ENCODE results near the gene INPP5K.
"Not testable (repeated sequence)": the region's sequence is repeated elsewhere in the genome, so short reads cannot be mapped to it uniquely, and the experiment has no call there.

Gene INPP5K

GRCh38 chr17:1452836-1453235 lies 63.6 kb downstream of the INPP5K start:
- TF ChIP-seq CTCF (IDR thresholded peaks at IDR 0.05; ENCODE audit: insufficient read depth, low read depth, low read length, missing control alignments) = no peak
- DNase-seq (ENCODE audit: low read depth) = no peak
- H3K4me3 ChIP-seq (ENCODE audit: low read length) = no peak overlapping the region

GRCh38 chr17:1450261-1450660 lies 66.2 kb downstream of the INPP5K start:
- not testable (repeated sequence) for H3K4me3 ChIP-seq (ENCODE audit: low read length); DNase-seq (ENCODE audit: low read depth)

GRCh38 chr17:1449412-1449967 lies 66.9 kb downstream of the INPP5K start:
- no peak for TF ChIP-seq CTCF (IDR thresholded peaks at IDR 0.05; ENCODE audit: insufficient read depth, low read depth, low read length, missing control alignments)
- DNase-seq (ENCODE audit: low read depth) = no peak
- H3K4me3 ChIP-seq (ENCODE audit: low read length) = no peak overlapping the region

- DNase-seq (ENCODE audit: low read depth) = no peak
- no peak for TF ChIP-seq CTCF (IDR thresholded peaks at IDR 0.05; ENCODE audit: insufficient read depth, low read depth, low read length, missing control alignments)
- no peak overlapping the region for H3K4me3 ChIP-seq (ENCODE audit: low read length)
Observed at GRCh38 chr17:1447052-1447451, 69.4 kb downstream of the INPP5K start.

- DNase-seq (ENCODE audit: low read depth) = no peak
- no peak overlapping the region for H3K4me3 ChIP-seq (ENCODE audit: low read length)
- no peak for TF ChIP-seq CTCF (IDR thresholded peaks at IDR 0.05; ENCODE audit: insufficient read depth, low read depth, low read length, missing control alignments)
Observed at GRCh38 chr17:1446201-1446600, 70.2 kb downstream of the INPP5K start.

GRCh38 chr17:1445695-1446094 lies 70.7 kb downstream of the INPP5K start:
- not testable (repeated sequence) for DNase-seq (ENCODE audit: low read depth); H3K4me3 ChIP-seq (ENCODE audit: low read length)
